Measurements from ENCODE around the gene ST13. TPM values are rescaled to one million over a fixed set of nuclear protein-coding genes. Genes with fewer than 3 reads are reported as not detected.

Gene ST13
- total and polyA plus RNA-seq, 7 donors: 166 to 456 (median 294) TPM

- H3K27me3 ChIP-seq (ENCODE audit: insufficient read depth in 3 of 3, low read length in 2 of 3): no peaks in the 10 kb centered on the region
- TF ChIP-seq, protein P1, sequence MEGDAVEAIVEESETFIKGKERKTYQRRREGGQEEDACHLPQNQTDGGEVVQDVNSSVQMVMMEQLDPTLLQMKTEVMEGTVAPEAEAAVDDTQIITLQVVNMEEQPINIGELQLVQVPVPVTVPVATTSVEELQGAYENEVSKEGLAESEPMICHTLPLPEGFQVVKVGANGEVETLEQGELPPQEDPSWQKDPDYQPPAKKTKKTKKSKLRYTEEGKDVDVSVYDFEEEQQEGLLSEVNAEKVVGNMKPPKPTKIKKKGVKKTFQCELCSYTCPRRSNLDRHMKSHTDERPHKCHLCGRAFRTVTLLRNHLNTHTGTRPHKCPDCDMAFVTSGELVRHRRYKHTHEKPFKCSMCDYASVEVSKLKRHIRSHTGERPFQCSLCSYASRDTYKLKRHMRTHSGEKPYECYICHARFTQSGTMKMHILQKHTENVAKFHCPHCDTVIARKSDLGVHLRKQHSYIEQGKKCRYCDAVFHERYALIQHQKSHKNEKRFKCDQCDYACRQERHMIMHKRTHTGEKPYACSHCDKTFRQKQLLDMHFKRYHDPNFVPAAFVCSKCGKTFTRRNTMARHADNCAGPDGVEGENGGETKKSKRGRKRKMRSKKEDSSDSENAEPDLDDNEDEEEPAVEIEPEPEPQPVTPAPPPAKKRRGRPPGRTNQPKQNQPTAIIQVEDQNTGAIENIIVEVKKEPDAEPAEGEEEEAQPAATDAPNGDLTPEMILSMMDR (IDR thresholded peaks at IDR 0.05): no peak
- H3K4me3 ChIP-seq: no peak overlapping the region
- no peaks in the 10 kb centered on the region for H3K4me1 ChIP-seq
- no peak for ATAC-seq
- 88 to 95% (median 94%) methylated on average over 3 of the region's 3 CpGs for WGBS, 3 donors
- DNase-seq: no peak
- H3K36me3 ChIP-seq (ENCODE audit: insufficient read depth in 1 of 2, low read depth in 1 of 2): peaks cover 3 to 69% of the 10 kb centered on the region in 2 donors
- no peak overlapping the region for H3K27ac ChIP-seq
- intact Hi-C loops (cut with DNase I): no loop called here
- H3K9me3 ChIP-seq: no peaks in the 10 kb centered on the region
Measured at GRCh38 chr22:40890881-40891280, 34.4 kb upstream of the ST13 start.

GRCh38 chr22:40889116-40889515 is 32.7 kb upstream of the ST13 start:
- H3K9me3 ChIP-seq: no peaks in the 10 kb centered on the region
- no peaks in the 10 kb centered on the region for H3K4me1 ChIP-seq
- H3K4me3 ChIP-seq: no peak overlapping the region
- ATAC-seq (no peak), DNase-seq (no peak)
- peaks cover 3 to 80% of the 10 kb centered on the region in 2 donors for H3K36me3 ChIP-seq (ENCODE audit: insufficient read depth in 1 of 2, low read depth in 1 of 2)
- intact Hi-C loops (cut with DNase I): no loop called here
- H3K27ac ChIP-seq: no peak overlapping the region
- no peaks in the 10 kb centered on the region for H3K27me3 ChIP-seq (ENCODE audit: insufficient read depth in 3 of 3, low read length in 2 of 3)
- TF ChIP-seq, protein P1 (IDR thresholded peaks at IDR 0.05): no peak

GRCh38 chr22:40878922-40879321 is 22.5 kb upstream of the ST13 start:
- Histone ChIP-seq H3K36me3 (ENCODE audit: insufficient read depth in 1 of 2, low read depth in 1 of 2) (peaks cover 0 to 51% of the 10 kb centered on the region in 2 donors), H3K4me3 (no peak overlapping the region), H3K27ac (no peak overlapping the region), H3K27me3 (ENCODE audit: insufficient read depth in 3 of 3, low read length in 2 of 3) (no peaks in the 10 kb centered on the region), H3K4me1 (no peaks in the 10 kb centered on the region), H3K9me3 (no peaks in the 10 kb centered on the region)
- TF ChIP-seq, protein P1 (IDR thresholded peaks at IDR 0.05): no peak
- DNase-seq (no peak), ATAC-seq (no peak)
- intact Hi-C loops (cut with DNase I): no loop called here
- WGBS, 3 donors: 90 to 98% (median 96%) methylated on average over 2 of the region's 2 CpGs

DNA sequence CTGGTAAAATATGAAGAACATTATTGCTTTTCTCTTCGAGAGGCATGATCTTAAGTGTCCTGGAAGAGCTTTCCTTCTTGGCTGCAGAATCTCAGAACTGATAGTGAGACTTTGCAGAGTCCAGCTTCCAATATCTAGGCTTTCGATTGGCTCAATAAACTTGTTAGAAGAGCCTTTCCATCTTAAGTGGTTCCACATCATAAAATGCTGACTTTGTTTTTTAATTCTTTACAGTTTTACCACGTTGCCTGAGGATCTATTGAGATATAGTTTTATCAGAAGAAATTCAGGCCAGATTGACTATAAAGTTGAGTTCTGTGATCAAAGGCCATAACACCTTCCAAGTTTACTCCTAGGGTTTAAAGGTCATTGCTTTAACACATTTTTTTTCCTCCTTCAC is 21.0 kb upstream of the ST13 start:
- Histone ChIP-seq H3K27ac (no peak overlapping the region), H3K36me3 (ENCODE audit: insufficient read depth in 1 of 2, low read depth in 1 of 2) (peaks cover 0 to 51% of the 10 kb centered on the region in 2 donors)
- intact Hi-C loops (cut with DNase I): no loop called here

DNA sequence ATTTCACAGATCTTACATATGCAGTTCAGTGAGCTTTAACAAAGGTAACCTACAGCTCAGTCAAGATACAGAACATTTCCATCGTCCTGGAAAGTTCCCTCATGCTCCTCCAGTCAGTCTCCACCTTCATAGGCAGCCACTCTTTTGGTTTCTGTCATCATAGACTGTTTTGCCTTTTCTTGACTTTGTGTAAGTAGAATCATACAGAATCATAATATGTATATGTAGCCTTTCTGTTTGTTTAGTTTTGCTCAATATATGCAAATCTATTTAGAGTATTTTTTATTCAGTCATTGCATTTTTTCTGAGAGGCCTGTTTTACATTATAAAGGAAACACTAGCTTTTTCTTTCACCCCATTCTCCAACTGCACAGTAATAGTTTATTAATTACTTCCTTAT is 20.5 kb upstream of the ST13 start:
- no peak for ATAC-seq
- peaks cover 0 to 51% of the 10 kb centered on the region in 2 donors for H3K36me3 ChIP-seq (ENCODE audit: insufficient read depth in 1 of 2, low read depth in 1 of 2)
- no peaks in the 10 kb centered on the region for H3K27me3 ChIP-seq (ENCODE audit: insufficient read depth in 3 of 3, low read length in 2 of 3)
- 45 to 71% (median 68%) methylated on average over 1 of the region's 1 CpG for WGBS, 3 donors
- H3K27ac ChIP-seq: no peak overlapping the region
- intact Hi-C loops (cut with DNase I): no loop called here
- no peaks in the 10 kb centered on the region for H3K4me1 ChIP-seq
- no peak for DNase-seq
- TF ChIP-seq, protein P1 (IDR thresholded peaks at IDR 0.05): no peak
- H3K4me3 ChIP-seq: no peak overlapping the region
- H3K9me3 ChIP-seq: no peaks in the 10 kb centered on the region

More for the DNA sequence above, 21.0 kb upstream of the ST13 start:
- ATAC-seq (no peak), DNase-seq (no peak)
- TF ChIP-seq, protein P1 (IDR thresholded peaks at IDR 0.05): no peak
- no peaks in the 10 kb centered on the region for H3K9me3 ChIP-seq
- H3K4me1 ChIP-seq: no peaks in the 10 kb centered on the region
- no peak overlapping the region for H3K4me3 ChIP-seq
- no peaks in the 10 kb centered on the region for H3K27me3 ChIP-seq (ENCODE audit: insufficient read depth in 3 of 3, low read length in 2 of 3)
- WGBS, 3 donors: 77 to 84% (median 80%) methylated on average over 3 of the region's 3 CpGs

All from psoas muscle (tissue), 8 donors.